ENCODE measurements around the gene ENDOU.

ENDOU gene

DNA sequence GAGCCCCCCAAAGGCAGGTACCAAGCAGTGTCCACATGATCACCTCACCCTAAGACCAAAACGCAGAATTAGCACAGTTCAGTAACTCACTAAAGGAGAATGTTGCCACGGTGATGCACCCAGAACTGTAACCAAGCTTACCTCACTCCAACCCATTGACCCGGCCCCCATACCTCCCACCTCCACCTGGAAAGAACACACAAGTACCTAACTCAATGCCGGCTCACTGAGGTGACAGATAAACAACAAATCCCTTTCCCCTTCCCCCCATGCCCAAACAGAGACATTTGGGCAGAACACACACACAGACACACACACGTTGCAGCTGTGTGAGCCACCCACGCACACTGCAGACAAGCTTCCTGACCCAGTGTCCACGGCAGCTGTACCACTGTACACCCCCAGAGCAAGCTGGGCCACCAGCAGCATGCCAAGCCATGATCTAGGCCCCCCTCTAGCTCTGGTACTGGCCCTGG lies 32.1 kb upstream of the ENDOU start:
- no peak for DNase-seq

DNA sequence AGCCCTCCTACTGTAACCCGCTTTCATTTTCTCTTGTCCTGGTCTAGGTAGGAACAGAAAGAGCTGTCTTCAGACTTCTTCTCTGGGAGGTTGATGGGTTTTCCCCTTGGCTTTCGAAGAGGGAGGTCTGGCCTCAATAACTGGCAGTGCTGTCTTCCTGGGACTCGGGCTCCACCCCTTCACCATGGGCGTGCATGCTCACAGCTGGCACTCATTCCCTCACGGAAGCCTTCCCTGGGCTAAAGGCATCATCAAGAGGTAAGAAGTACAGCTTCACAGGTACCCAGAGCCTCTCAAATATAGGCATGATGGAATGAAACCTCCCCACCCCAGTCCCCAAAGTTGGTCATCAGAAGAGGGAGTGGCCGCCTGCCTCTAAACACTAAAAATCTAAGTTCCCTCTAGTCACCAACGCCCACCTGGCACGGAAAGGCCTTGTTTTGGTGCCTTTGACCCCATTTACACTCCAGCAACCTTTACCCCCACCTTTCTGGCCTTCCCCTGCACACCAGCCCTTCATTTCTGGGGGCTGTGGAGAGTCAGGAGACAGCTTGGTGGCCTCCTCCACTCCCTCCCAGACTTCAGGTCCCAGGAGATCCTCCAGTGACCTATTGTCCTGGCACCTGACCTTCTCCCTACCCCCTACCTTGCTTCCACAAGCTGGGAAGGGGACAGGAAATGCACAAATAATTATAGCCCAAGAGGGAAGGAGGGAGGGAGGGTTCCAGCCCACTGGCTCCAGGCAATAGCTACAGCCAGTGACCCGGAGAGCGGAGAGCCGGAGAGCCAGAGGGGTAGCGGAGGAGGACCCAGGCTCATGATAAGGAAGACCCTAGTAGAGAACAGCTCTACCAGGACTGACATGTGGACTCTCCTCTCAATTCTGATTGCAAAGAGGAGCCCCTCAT lies 30.6 kb upstream of the ENDOU start:
- no peak for DNase-seq

GRCh38 chr12:47754881-47755280 lies 29.6 kb upstream of the ENDOU start:
- no peak for DNase-seq

GRCh38 chr12:47754126-47754525 lies 28.8 kb upstream of the ENDOU start:
- DNase-seq, result peak; percentile 44

DNA sequence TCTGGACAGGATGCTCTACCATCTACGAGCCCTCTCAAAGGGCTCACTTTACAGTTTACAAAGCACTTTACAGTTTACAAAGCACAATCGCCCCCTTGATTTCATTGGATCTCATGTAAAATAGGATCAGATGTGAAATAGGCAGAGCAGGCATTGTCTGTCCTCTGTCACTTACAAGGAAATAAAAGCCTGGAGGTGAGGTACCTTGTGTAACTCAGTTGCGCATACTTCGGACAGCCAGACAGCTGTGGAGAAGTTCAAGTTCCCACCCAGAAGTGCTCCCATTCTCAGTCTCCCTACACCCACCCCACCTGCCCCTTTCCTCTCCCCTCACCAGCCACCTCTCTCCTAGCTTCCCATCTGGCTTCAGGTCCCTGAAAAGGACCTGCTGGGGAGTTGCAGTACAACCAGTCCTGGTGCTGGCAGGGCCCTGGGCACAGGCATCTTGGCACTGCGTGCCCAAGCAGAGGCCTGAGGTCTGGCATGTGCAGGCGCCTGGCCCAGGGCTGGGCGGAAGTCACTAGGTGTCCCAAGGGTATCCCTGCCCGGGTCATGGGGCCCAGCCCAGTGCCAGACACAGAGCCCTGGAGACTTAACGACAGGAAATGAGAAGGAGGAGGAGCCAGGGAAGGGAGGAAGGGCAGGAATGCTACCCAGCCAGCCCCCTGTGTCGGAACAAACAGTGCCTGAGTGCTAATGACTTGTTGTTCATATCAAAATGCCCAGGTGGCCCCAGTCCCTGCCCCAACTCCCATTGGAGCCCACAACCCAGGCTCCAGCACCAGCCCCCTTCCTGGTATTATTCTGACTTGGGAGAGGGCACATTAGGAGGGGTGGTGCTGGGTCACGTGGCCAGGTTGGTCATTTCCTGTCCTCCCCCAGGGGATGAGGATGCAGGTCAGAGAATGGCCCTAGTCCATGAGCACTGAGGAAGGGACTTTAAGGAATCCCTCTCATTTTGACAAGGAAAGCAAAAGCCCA lies 28.0 kb upstream of the ENDOU start:
- peak; percentile 58 for DNase-seq

GRCh38 chr12:47752552-47752951 lies 27.3 kb upstream of the ENDOU start:
- peak; percentile 64 for DNase-seq

- no peak for DNase-seq
Observed at GRCh38 chr12:47752121-47752520, 26.8 kb upstream of the ENDOU start.

DNA sequence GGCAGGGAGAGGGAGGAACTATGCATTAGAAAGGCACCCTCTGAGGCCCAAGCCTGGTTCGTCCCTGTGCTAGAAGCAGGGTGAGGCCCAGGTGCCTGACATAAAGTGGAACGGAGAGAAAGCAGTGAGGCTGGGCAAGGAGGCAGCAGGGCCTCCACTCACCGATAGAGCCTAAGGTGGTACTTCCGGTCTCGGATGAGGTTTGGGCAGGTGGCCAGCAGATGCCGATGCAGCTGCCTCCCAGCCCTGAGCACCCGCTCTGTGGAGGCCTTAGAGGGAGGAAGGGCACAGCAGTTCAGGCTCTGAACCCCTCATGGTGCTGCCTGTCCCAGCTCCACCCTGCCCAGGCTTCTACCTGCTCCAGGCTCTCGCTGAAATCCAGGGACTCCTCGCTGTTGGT lies 26.3 kb upstream of the ENDOU start:
- DNase-seq, result no peak

- DNase-seq, result no peak
Observed at GRCh38 chr12:47750916-47751470, 25.7 kb upstream of the ENDOU start.

DNA sequence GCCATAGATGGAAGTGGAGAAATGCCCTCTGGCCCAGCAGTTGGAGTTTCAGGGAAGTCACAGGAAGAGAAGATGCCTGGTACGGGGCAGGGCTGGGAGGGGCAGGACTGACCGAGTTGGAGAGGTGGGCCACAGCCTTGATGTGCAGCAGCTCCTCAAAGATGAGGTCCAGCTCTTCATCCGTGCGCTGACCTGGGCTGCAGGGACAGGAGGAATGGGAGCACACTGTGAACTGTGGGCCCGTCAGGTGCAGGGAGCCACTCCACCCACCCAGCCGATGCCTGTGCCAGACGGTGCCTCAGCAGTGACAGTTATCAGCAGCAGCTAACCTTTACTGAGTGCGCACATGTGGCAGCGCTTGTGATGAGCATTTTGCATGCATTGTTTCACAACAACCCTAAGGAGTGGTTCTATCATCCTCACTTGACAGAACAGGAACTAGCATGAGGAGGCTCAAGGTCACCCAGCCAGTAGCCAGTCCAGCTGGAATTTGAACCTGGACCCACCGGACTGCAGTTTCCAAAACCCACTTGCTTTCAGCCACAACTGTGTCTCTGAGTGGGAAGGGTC lies 25.0 kb upstream of the ENDOU start:
- no peak for DNase-seq

DNA sequence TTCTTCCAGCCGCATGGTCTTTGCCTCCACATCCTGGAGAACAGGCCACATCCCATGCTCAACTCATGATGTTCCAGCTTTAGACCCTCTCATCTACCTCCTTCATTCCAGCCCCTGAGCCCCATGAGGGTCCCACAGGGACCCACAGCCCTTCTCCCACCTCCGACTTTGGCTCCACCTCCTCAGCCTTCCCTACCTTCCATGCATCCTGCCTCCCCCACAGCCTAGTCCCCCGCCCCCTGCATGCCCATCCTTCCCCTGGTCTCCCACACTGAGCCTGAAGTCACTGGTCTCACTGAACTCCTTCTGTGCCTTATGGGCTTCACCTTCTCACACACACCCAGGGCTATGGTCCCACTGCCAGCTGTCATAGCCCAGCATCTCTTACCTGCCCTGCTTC lies 23.6 kb upstream of the ENDOU start:
- no peak for DNase-seq

- DNase-seq, result no peak
Observed at GRCh38 chr12:47748507-47748828, 23.2 kb upstream of the ENDOU start.

GRCh38 chr12:47747596-47748506 lies 22.6 kb upstream of the ENDOU start:
- no peak for DNase-seq

DNA sequence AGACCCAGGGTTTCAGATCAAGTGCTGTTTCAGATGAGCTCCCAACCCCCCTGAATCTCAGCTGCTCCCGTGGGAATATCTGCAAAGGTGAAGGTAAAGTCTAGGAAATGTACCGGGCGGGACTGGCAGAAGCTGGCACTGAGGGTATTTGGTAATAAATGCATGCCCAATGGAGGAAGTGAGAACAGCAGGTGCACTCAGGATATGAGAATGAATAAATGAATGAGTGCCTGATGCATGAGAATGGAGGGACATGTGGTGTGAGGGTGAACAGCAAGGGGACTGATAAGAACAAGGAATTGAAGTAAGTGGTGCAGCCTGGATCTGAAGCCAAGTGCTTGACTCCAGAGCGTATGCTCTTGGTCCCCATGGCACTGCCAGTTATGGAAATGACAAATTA lies 21.8 kb upstream of the ENDOU start:
- DNase-seq, result no peak

GRCh38 chr12:47746523-47746922 lies 21.2 kb upstream of the ENDOU start:
- DNase-seq, result no peak

- DNase-seq, result no peak
Observed at GRCh38 chr12:47746073-47746472, 20.8 kb upstream of the ENDOU start.

GRCh38 chr12:47745485-47746041 lies 20.3 kb upstream of the ENDOU start:
- no peak for DNase-seq

- no peak for DNase-seq
Observed at GRCh38 chr12:47744778-47745436, 19.6 kb upstream of the ENDOU start.

DNA sequence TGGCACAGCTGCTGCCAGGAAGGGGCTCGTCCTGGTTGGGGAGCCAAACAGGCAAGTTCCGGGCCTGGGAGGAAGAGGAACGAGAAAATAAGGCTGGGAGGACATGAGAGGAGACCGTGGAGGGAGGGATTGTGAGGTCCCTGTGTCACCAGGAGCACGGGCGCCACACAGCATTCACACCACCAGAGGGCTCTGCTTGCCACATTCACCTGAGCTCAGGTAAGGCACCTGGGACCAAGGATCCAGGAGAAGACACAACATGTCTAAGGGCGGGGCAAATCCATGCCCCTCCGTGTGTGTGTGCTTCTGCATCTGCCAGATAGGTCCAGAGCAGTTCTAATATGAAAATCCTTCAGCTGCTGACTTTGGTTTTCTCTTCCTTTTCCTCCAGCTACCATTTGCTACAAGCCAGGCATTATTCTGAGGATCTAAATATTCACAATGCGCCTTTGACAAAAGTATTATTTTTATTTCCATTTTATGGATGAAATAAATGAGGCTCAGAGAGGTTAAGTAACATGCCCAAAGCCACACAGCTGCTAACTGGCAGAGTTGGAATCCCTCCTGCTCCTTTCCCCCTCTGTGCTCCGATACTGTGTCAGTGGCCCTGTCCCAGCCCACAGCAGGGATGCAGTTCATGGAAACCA lies 18.8 kb upstream of the ENDOU start:
- DNase-seq, result no peak

DNA sequence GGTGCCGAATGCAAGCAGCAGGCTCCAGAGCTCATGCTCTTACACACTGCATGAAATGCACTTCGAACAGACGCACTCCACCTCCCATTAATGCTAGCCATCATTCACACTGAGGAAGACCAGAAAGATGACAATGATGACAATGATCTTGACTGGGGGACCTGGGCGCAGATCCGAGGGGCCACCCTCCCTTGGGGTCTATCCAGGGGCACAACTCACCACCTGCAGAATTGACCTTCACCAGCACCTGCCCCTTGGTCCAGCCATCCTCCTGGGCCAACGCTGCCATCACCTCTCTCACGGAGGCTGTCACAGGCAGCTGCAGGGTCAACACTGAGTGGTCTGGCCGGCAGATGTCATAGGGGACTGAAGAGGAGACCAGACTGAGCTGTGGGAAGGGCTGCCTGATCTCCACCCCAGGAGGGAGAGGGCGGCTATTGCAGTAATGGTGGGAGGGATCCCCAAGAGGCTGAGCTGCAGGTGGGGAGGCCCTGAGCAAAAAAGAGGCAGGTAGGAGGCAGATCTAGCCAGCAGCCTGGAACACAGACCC lies 18.1 kb upstream of the ENDOU start:
- DNase-seq, result no peak

All from EL (cell line).